ENCODE data around the gene SLCO3A1. TPM values are rescaled to one million over a fixed set of nuclear protein-coding genes. Genes with fewer than 3 reads are reported as not detected.

The SLCO3A1 gene
- total and polyA plus RNA-seq, 2 of the 8 experiments (the other 6 are each of a cell fraction or from before 2014, with no cell fraction given) = 15.1 to 20.4 TPM

- TF ChIP-seq KDM5A (IDR thresholded peaks at IDR 0.05; ENCODE audit: low read length) (no peak), YY1 (IDR thresholded peaks at IDR 0.05; ENCODE audit: low read depth, low read length) (no peak), ZNF274 (IDR thresholded peaks at IDR 0.05; ENCODE audit: borderline replicate concordance, extremely low read depth, low read length) (no peak), BACH1 (IDR thresholded peaks at IDR 0.05; ENCODE audit: low read length) (no peak), TBP (IDR thresholded peaks at IDR 0.05; ENCODE audit: low read depth, low read length) (no peak)
- no peak overlapping the region for H3K23ac ChIP-seq (ENCODE audit: insufficient read length)
- H3K4me3 ChIP-seq (ENCODE audit: extremely low read depth in 1 of 4, insufficient read depth in 2 of 4, low read depth in 3 of 4, low read length in 4 of 4) = no peak overlapping the region
- WGBS, 2 experiments (ENCODE audit: extremely low coverage in 1 of 2, insufficient coverage in 1 of 2, insufficient read length in 1 of 2, insufficient replicate concordance in 2 of 2, low coverage in 1 of 2, low lambda C conversion rate in 2 of 2, missing lambda C conversion rate in 1 of 2) = 72% methylated on average over 4 of the region's 4 CpGs; no CpG with 5 or more reads in 1 of the 2 experiments
- no peak overlapping the region for H2BK12ac ChIP-seq (ENCODE audit: low read depth, low read length)
- peaks cover 8 to 18% (median 15%) of the 10 kb centered on the region in 4 experiments for H3K4me1 ChIP-seq (replicated peaks in 1 of 4; ENCODE audit: control insufficient read depth in 3 of 4, insufficient read depth in 4 of 4, low read length in 3 of 4)
- H3K27ac ChIP-seq (ENCODE audit: low read depth, low read length) = no peak overlapping the region
- ChIA-PET POLR2A (ENCODE audit: partially characterized antibody) (no interaction called here), CTCF (ENCODE audit: partially characterized antibody) (interaction anchor here (1.3 to 1.7 kb wide), 2 partner anchors 9 to 35 kb away, joined by 4 to 6 read pairs; no protein-coding TSS in a partner anchor)
- peaks cover 0 to 1% (median 0%) of the 10 kb centered on the region in 4 experiments; a peak in 1 of 7 replicates for H3K27me3 ChIP-seq (replicated peaks in 1 of 4; ENCODE audit: control insufficient read depth in 3 of 4, extremely low read depth in 1 of 4, insufficient read depth in 3 of 4, low read length in 3 of 4)
- H3K4me2 ChIP-seq (ENCODE audit: insufficient read depth in 1 of 2, low read depth in 2 of 2, low read length in 2 of 2) = no peak overlapping the region
- no peaks in the 10 kb centered on the region; the same call in none of the 2 replicates for H3K79me1 ChIP-seq (ENCODE audit: low read depth, low read length)
- no peaks in the 10 kb centered on the region for H3K23me2 ChIP-seq (ENCODE audit: low read depth, low read length)
- H3K56ac ChIP-seq (replicated peaks; ENCODE audit: insufficient read length, low read depth, low read length) = no peak overlapping the region
- H3K4ac ChIP-seq (replicated peaks; ENCODE audit: insufficient read length, low read depth, low read length) = no peak overlapping the region
- no peaks in the 10 kb centered on the region for H4K20me1 ChIP-seq (replicated peaks in 1 of 2; ENCODE audit: control insufficient read depth in 1 of 2, insufficient read depth in 2 of 2, low read length in 2 of 2)
- no peak overlapping the region for H3K18ac ChIP-seq (ENCODE audit: extremely low read depth, low read length)
- no peak overlapping the region for H2BK20ac ChIP-seq (ENCODE audit: low read length)
- no peak overlapping the region for H2BK5ac ChIP-seq (ENCODE audit: low read depth, low read length)
- 0 out of 4 replicates have a peak, but pooled peaks cover 0 to 8% of the 10 kb centered on the region in 2 experiments for H3K79me2 ChIP-seq (ENCODE audit: control insufficient read depth in 1 of 2, insufficient read depth in 2 of 2, low read length in 2 of 2)
- FAIRE-seq (no peak), DNase-seq (ENCODE audit: low read depth in 1 of 2, low spot score in 2 of 2) (no peak)
- no peak overlapping the region for H2AFZ ChIP-seq (ENCODE audit: low read length)
- no peak overlapping the region for H2BK120ac ChIP-seq (replicated peaks; ENCODE audit: low read depth, low read length)
- H3K36me3 ChIP-seq (ENCODE audit: control insufficient read depth in 2 of 4, insufficient read depth in 4 of 4, low read length in 3 of 4) = no peaks in the 10 kb centered on the region
- no peak overlapping the region for H3K9ac ChIP-seq (replicated peaks in 1 of 4; ENCODE audit: extremely low read depth in 1 of 4, low read depth in 3 of 4, low read length in 3 of 4)
- no peak overlapping the region for H4K91ac ChIP-seq (replicated peaks; ENCODE audit: insufficient read length, low read length)
- H2AK5ac ChIP-seq (ENCODE audit: low read depth, low read length) = no peak overlapping the region
- H4K8ac ChIP-seq (ENCODE audit: extremely low read depth, insufficient read depth, low read length) = no peak overlapping the region
- H3K14ac ChIP-seq (ENCODE audit: insufficient read length) = no peak overlapping the region
- H3K9me3 ChIP-seq (ENCODE audit: insufficient read depth in 2 of 2, low read depth in 1 of 2, low read length in 1 of 2) = no peaks in the 10 kb centered on the region; a peak in 1 of 4 replicates
- H4K5ac ChIP-seq (ENCODE audit: insufficient read length, low read depth, low read length) = no peak overlapping the region
- no peak overlapping the region for H2BK15ac ChIP-seq (ENCODE audit: low read length)
These were observed 149.2 kb downstream of the SLCO3A1 start for GRCh38 chr15:92002666-92003065.
